OCI-LY7 (cell line): Measurements from ENCODE around the gene MYZAP. TPM values are rescaled to one million over a fixed set of nuclear protein-coding genes. Genes with fewer than 3 reads are reported as not detected.

ENCODE experiments used
- BruUV-seq: library from RNA; stranded (reverse); fragments of 400-500 nt; replicated peaks from 2 replicates; lab custom pipeline; 2021; lab: Mats Ljungman, UMichigan
- CTCF ChIA-PET: fragments of 300-600 bp; sonication (Branson Sonifier 250); formaldehyde crosslinking; loops from one replicate; lab custom pipeline; 2022; ENCODE audit warnings: antibody characterized with exemption; ENCODE audit not compliant: unreplicated experiment; lab: Charles Lee
- POLR2A ChIA-PET: fragments of 300-600 bp; sonication (Branson Sonifier 250); formaldehyde crosslinking; loops from one replicate; lab custom pipeline; 2022; ENCODE audit warnings: antibody characterized with exemption; lab: Charles Lee
- DNase-seq: peaks from one replicate; pipeline ENCODE4 v3.0.0-alpha.2; 2015; ENCODE audit warnings: low spot score
- H2AFZ ChIP-seq: fragments of 200-600 bp; sonication (generic), shearing (Covaris generic); 2 replicates; pipeline ENCODE4 v1.6.1; 2014; ENCODE audit warnings: mild to moderate bottlenecking, antibody characterized with exemption, low read length, moderate library complexity
- H3K27ac ChIP-seq: fragments of 200-600 bp; sonication (generic); 2 replicates; pipeline ENCODE4 v1.5.1; 2014; ENCODE audit warnings: mixed run types, low read depth, mild to moderate bottlenecking, moderate library complexity, low read length, inconsistent platforms; ENCODE audit not compliant: poor library complexity, severe bottlenecking
- H3K36me3 ChIP-seq: fragments of 200-600 bp; sonication (generic); 2 replicates; pipeline ENCODE4 v1.6.1; 2014; ENCODE audit warnings: mild to moderate bottlenecking, antibody characterized with exemption, low read length, moderate library complexity, mixed read lengths; ENCODE audit not compliant: insufficient read depth
- H3K4me1 ChIP-seq: fragments of 200-600 bp; sonication (generic); 2 replicates; pipeline ENCODE4 v1.5.1; 2014; ENCODE audit warnings: mild to moderate bottlenecking, low read length; ENCODE audit not compliant: insufficient read depth, poor library complexity, severe bottlenecking
- H3K4me2 ChIP-seq: fragments of 200-600 bp; sonication (generic); 2 replicates; pipeline ENCODE4 v1.6.1; 2014; ENCODE audit warnings: mild to moderate bottlenecking, low read length
- H3K4me3 ChIP-seq: fragments of 200-600 bp; sonication (generic); 2 replicates; pipeline ENCODE4 v1.5.1; 2014; ENCODE audit warnings: mild to moderate bottlenecking, low read depth, low read length; ENCODE audit not compliant: poor library complexity, severe bottlenecking
- H3K79me2 ChIP-seq: fragments of 200-600 bp; sonication (generic); 2 replicates; pipeline ENCODE4 v1.6.1; 2016; ENCODE audit warnings: low read depth, mild to moderate bottlenecking, low read length, moderate library complexity, mixed read lengths; ENCODE audit not compliant: insufficient read depth
- H3K9me2 ChIP-seq: fragments of 200-600 bp; sonication (generic); 2 replicates; pipeline ENCODE4 v1.6.1; 2016; ENCODE audit warnings: mild to moderate bottlenecking, low read length, mixed read lengths; ENCODE audit not compliant: insufficient read depth
- H3K9me3 ChIP-seq: fragments of 200-600 bp; sonication (generic); 2 replicates; pipeline ENCODE4 v1.6.1; 2014; ENCODE audit warnings: mild to moderate bottlenecking, mixed run types, low read length, mixed read lengths
- H4K20me1 ChIP-seq: fragments of 200-600 bp; sonication (generic); 2 replicates; pipeline ENCODE4 v1.6.1; 2014; ENCODE audit warnings: mild to moderate bottlenecking, antibody characterized with exemption, low read length, moderate library complexity, mixed read lengths; ENCODE audit not compliant: insufficient read depth
- CTCF ChIP-seq: fragments of 200-600 bp; sonication (generic); conservative IDR thresholded peaks from 2 replicates; pipeline ENCODE4 v1.5.1; 2014; ENCODE audit warnings: mild to moderate bottlenecking, antibody characterized with exemption, low read length, moderate library complexity, mixed read lengths
- EZH2phosphoT487 ChIP-seq: fragments of 200-600 bp; sonication (generic); IDR thresholded peaks from 2 replicates; pipeline ENCODE4 v1.6.1; 2018; ENCODE audit warnings: low read depth, borderline replicate concordance, mild to moderate bottlenecking, mixed run types, antibody characterized with exemption, low read length, moderate library complexity, mixed read lengths
- intact Hi-C: fragments of 100-400 bp; cut with micrococcal nuclease; formaldehyde crosslinking; loops from one replicate; pipeline ENCODE4 v1.10.0; 2022; ENCODE audit not compliant: unreplicated experiment
- total RNA-seq, 2 experiments: library from RNA; depleted of rRNA in 1 of 2; stranded (reverse); fragments of >200 nt in 1 of 2; shearing (Covaris generic) in 1 of 2; gene quantifications; 2 replicates each; pipeline ENCODE4 v1.2.3, GENCODE V29; 2014 to 2022

Gene MYZAP
- total RNA-seq, 2 experiments from 2014 or later, result not detected

GRCh38 chr15:57618325-57618724, 26.6 kb downstream of the MYZAP start:
- POLR2A ChIA-PET, result no interaction called here
- intact Hi-C loops, result no loop called here

GRCh38 chr15:57619746-57620145, 28.0 kb downstream of the MYZAP start:
- Histone ChIP-seq H2AFZ (no peak overlapping the region), H3K79me2 (no peaks in the 10 kb centered on the region), H3K27ac (no peak overlapping the region), H3K9me3 (no peaks in the 10 kb centered on the region), H3K4me2 (no peak overlapping the region), H3K4me3 (no peak overlapping the region), H4K20me1 (no peaks in the 10 kb centered on the region), H3K36me3 (no peaks in the 10 kb centered on the region), H3K9me2 (no peaks in the 10 kb centered on the region), H3K4me1 (no peaks in the 10 kb centered on the region)
- ChIA-PET POLR2A (no interaction called here), CTCF (no interaction called here)
- BruUV-seq, result no TSS peak
- TF ChIP-seq CTCF, result no peak
- no peak for TF ChIP-seq EZH2phosphoT487
- intact Hi-C loops, result no loop called here
- DNase-seq, result no peak

More at GRCh38 chr15:57618325-57618724, 26.6 kb downstream of the MYZAP start:
- Histone ChIP-seq H3K27ac (no peak overlapping the region), H4K20me1 (no peaks in the 10 kb centered on the region), H2AFZ (no peak overlapping the region), H3K4me2 (no peak overlapping the region), H3K9me3 (no peaks in the 10 kb centered on the region), H3K4me1 (no peaks in the 10 kb centered on the region), H3K79me2 (no peaks in the 10 kb centered on the region), H3K9me2 (no peaks in the 10 kb centered on the region), H3K36me3 (no peaks in the 10 kb centered on the region), H3K4me3 (no peak overlapping the region)
- DNase-seq, result no peak
- no peak for TF ChIP-seq CTCF
- no peak for TF ChIP-seq EZH2phosphoT487
- CTCF ChIA-PET, result no interaction called here
- BruUV-seq, result no TSS peak

GRCh38 chr15:57624730-57625129, 33.0 kb downstream of the MYZAP start:
- ChIA-PET CTCF (no interaction called here), POLR2A (no interaction called here)
- no TSS peak for BruUV-seq

More at GRCh38 chr15:57624730-57625129, 33.0 kb downstream of the MYZAP start:
- intact Hi-C loops, result no loop called here
- Histone ChIP-seq H3K36me3 (no peaks in the 10 kb centered on the region), H3K79me2 (no peaks in the 10 kb centered on the region), H3K4me2 (no peak overlapping the region), H3K4me1 (no peaks in the 10 kb centered on the region), H2AFZ (no peak overlapping the region), H3K9me2 (no peaks in the 10 kb centered on the region), H3K4me3 (no peak overlapping the region), H4K20me1 (no peaks in the 10 kb centered on the region), H3K9me3 (no peaks in the 10 kb centered on the region), H3K27ac (no peak overlapping the region)
- DNase-seq, result no peak
- no peak for TF ChIP-seq EZH2phosphoT487
- TF ChIP-seq CTCF, result no peak
